Mucosa of descending colon (tissue), 3 donors: Measurements from ENCODE around the gene TMCO6. TPM values are rescaled to one million over a fixed set of nuclear protein-coding genes. Genes with fewer than 3 reads are reported as not detected.
A peak's percentile ranks its signal among the peaks of the same experiment; 100 is the strongest.

Source experiments
- ATAC-seq: fragments of 200-7000 bp; cut with Tn5 transposase; one replicate; pipeline ENCODE4 v1.9.1; 2020; ENCODE audit warnings: mild to moderate bottlenecking, moderate library complexity
- DNase-seq, 3 donors: peaks; one replicate each; pipeline ENCODE4 v3.0.0-alpha.2; 2020
- H3K36me3 ChIP-seq: fragments of 200-600 bp; one replicate; pipeline ENCODE4 v1.8.0; 2021; ENCODE audit warnings: low read depth, mild to moderate bottlenecking
- H3K4me1 ChIP-seq: fragments of 200-600 bp; one replicate; pipeline ENCODE4 v1.8.0; 2021; ENCODE audit warnings: low read depth, mild to moderate bottlenecking
- H3K4me3 ChIP-seq: fragments of 200-600 bp; one replicate; pipeline ENCODE4 v1.8.0; 2021; ENCODE audit warnings: mild to moderate bottlenecking
- H3K9me3 ChIP-seq: fragments of 200-600 bp; one replicate; pipeline ENCODE4 v1.8.0; 2021; ENCODE audit warnings: mild to moderate bottlenecking
- intact Hi-C, 2 donors: fragments of 100-400 bp; cut with DNase I in 1 of 2; cut with micrococcal nuclease in 1 of 2; formaldehyde crosslinking; loops; one replicate each; pipeline versions ENCODE4 v1.11.0 to v1.11.1; 2022; cut with DNase I, micrococcal nuclease
- microRNA-seq: library from miRNA; unstranded; fragments of <30 nt; microRNA quantifications from one replicate; pipeline ENCODE4, GENCODE V29; 2019
- total RNA-seq, 3 donors: library from RNA; stranded (reverse); fragmentation: NEBNext Ultra II Directional in 2 of 3; extraction: Animal tissue kit (Norgen Biotek cat#: 25700) in 2 of 3; gene quantifications; one replicate each; pipeline versions ENCODE4 v1.2.1 to v1.2.4, GENCODE V29; 2021 to 2023
- TF ChIP-seq, protein P1 (sequence below): fragments of 200-600 bp; IDR thresholded peaks from one replicate; pipeline ENCODE4 v1.8.0; 2022; ENCODE audit warnings: antibody characterized with exemption, mild to moderate bottlenecking
- donor health status: DM: no; HTN: no; CAD: no; lungs with moderate emphysema.
- donor health status: DM: no; HTN: no; CAD: no.
- donor health status: DM: no; HTN: yes; CAD: no.

Gene TMCO6
- total RNA-seq, 3 donors from 2014 or later = 13.6 to 21.7 (median 16.8) TPM

DNA sequence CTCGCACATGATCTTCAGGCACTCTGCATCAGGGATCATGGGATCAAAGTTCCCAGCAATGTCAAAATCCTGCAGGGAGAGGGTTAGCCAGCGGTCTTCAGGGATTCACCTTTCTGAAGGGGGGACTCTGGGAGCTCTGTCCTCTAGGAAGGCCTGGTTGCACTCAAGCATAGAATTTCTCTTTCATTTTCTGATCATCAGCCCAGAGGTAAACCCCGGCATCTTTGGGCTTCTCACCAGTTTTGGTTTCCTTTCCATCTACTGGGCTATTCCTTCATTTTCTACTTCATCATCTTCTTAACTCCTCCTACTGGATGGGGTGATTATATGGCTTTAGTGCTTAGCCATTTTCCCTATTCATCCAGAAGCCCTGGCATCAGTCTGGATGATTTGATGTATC lies 38.7 kb downstream of the TMCO6 start:
- Histone ChIP-seq H3K4me1 (peaks cover 8% of the 10 kb centered on the region), H3K9me3 (no peaks in the 10 kb centered on the region), H3K36me3 (no peaks in the 10 kb centered on the region), H3K4me3 (no peak overlapping the region)
- intact Hi-C loops = no loop called here
- ATAC-seq = no peak
- TF ChIP-seq, protein P1, sequence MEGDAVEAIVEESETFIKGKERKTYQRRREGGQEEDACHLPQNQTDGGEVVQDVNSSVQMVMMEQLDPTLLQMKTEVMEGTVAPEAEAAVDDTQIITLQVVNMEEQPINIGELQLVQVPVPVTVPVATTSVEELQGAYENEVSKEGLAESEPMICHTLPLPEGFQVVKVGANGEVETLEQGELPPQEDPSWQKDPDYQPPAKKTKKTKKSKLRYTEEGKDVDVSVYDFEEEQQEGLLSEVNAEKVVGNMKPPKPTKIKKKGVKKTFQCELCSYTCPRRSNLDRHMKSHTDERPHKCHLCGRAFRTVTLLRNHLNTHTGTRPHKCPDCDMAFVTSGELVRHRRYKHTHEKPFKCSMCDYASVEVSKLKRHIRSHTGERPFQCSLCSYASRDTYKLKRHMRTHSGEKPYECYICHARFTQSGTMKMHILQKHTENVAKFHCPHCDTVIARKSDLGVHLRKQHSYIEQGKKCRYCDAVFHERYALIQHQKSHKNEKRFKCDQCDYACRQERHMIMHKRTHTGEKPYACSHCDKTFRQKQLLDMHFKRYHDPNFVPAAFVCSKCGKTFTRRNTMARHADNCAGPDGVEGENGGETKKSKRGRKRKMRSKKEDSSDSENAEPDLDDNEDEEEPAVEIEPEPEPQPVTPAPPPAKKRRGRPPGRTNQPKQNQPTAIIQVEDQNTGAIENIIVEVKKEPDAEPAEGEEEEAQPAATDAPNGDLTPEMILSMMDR = no peak
- no peak for DNase-seq

DNA sequence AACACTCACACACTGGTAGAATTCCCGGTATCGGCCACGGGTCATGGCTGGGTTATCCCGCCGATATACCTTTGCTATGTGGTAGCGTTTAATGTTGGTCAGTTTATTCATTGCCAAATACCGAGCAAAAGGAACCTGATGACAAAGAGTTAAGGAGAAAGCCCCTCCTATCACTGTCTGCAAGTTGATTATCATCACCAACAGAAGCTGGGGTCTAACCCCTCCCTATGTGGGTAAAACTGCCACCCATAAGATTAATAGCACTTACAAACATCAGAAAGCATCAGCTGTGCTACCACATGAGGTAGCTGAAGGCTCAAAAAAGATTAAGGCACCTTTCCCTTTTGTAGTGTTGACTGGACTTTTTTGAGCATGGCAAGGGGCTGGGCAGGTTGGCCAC lies 39.7 kb downstream of the TMCO6 start:
- intact Hi-C loops = no loop called here
- H3K36me3 ChIP-seq = no peaks in the 10 kb centered on the region
- DNase-seq (no peak), ATAC-seq (no peak)
- TF ChIP-seq, protein P1 = no peak
- H3K4me3 ChIP-seq = no peak overlapping the region
- H3K4me1 ChIP-seq = peaks cover 8% of the 10 kb centered on the region
- H3K9me3 ChIP-seq = no peaks in the 10 kb centered on the region

DNA sequence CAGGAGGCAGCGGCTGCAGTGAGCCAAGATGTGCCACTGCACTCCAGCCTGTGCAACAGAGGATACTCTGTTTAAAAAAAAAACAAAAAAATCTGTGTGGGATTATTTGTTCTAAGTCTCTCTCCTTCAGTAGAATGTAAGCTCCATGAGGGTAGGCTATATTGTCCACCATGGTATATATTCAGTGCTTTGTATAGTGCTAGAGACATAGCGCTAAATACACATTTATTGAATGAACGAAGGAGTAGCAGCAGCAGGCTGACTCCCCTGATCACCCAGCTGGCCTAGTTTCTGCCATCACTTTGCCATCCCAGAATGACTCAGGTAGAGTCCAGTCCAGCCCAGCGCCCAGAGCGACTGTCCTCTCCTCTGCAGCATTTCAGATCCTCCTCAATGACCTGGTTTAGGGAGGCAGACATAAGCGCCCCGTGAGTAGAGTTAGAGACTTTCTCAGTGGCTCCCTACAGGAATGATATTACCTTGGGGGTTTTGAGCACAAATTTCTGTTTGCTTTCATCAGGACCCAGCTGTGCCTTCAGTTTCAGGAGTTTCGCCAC lies 51.2 kb downstream of the TMCO6 start:
- Histone ChIP-seq H3K4me1 (peaks cover 23% of the 10 kb centered on the region), H3K36me3 (no peaks in the 10 kb centered on the region), H3K9me3 (no peaks in the 10 kb centered on the region), H3K4me3 (peak overlapping the region; percentile 50)
- DNase-seq (no peak), ATAC-seq (peak; percentile 28)
- TF ChIP-seq, protein P1 = no peak
- intact Hi-C loops = no loop called here

DNA sequence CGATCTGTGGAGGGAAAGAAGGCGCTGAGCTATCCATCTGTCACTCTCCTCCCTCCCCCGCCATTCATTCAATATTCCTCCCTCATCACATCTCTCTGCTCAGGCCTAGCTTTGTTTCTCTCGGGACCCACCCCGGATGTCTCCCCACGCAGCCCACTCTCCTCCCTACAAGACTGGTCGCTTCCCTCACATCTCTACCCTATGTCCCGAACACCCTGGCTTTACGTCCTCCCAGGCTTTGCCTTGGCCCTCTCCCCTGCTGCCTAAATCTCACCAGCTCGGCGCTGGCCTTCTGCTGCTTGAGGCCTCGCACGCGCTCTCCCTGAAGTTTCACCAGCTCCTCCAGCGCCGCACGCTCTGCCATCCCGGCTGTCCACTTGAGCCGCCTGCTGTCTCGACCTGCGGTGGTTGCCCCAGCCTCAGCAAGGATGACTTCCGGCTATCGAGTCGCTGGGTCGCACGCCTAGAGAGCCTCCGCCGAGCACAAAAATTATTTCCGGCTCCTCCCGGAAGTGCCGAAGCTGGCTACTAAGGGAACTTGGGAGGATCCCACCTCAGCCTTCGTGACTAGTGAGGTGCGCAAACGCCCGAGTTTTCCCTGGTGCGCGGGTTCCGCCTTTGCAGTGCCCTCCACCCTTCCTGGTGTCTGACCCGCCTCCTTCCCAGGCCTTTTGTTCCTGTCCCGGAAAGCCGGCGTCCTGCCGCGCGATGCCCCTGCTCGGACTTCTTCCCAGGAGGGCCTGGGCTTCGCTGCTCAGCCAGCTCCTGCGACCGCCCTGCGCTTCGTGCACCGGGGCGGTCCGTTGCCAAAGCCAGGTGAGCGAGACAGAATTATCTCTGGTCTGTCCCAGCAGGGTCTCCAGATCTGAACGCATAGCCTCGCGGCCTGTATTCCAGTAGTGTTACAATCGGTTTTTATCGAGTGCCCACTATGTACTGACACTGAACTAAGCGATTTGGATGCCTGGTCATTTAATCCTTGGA lies 52.0 kb downstream of the TMCO6 start, which contains the start of the genes HARS1 and HARS2:
Gene HARS1 (minus strand): TSS at position 430 of the 984 bp plus-strand sequence. CDS start 66 bp downstream, at position 364.
Gene HARS2 (plus strand): TSS at position 515 of the 984 bp plus-strand sequence. CDS start 194 bp downstream, at position 709.
- Histone ChIP-seq H3K4me1 (peaks cover 23% of the 10 kb centered on the region), H3K9me3 (no peaks in the 10 kb centered on the region), H3K4me3 (peak within 1 kb of the TSS; percentile 50), H3K36me3 (peaks cover 5% of the 10 kb centered on the region)
- DNase-seq (peak; percentile 93 to 95 (median 93)), ATAC-seq (peak; percentile 98)
- TF ChIP-seq, protein P1 = no peak
- intact Hi-C loops = no loop called here

DNA sequence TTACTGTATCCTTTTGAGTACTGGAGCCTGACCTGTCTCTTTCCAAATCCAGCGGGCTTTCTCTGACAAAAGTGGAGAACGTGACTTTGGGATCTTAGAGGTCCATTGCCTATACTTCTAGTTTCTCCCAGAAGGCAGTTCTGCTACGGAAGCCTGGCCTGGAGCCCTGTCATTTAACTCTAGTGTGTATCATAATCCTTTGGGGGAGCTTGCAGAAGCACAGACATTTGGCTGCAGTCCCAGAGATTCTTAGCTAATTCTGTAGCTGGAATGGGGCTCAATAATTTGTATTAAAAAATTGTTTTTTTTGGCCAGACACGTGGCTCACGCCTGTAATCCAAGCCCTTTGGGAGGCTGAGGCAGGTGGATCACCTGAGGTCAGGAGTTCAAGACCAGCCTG lies 55.0 kb downstream of the TMCO6 start:
- intact Hi-C loops = no loop called here
- peaks cover 23% of the 10 kb centered on the region for H3K4me1 ChIP-seq
- peaks cover 26% of the 10 kb centered on the region for H3K36me3 ChIP-seq
- H3K4me3 ChIP-seq = no peak overlapping the region
- no peaks in the 10 kb centered on the region for H3K9me3 ChIP-seq
- ATAC-seq = no peak
- DNase-seq = no peak
- TF ChIP-seq, protein P1 = no peak

Small RNA genes lying within 50 kb of the gene (microRNA-seq; reads per million reads assigned to microRNA genes)
- gene MIR3655 = 0.70 reads per million

Other genes starting within 250 kb of the TMCO6 start
- gene ANKHD1, start 237.6 kb upstream of the TMCO6 start, total RNA-seq = 100 to 1,000 TPM; 134 to 135 (median 134) TPM
- 10 to 100 TPM; 18.5 to 51.9 (median 23.1) TPM for gene EIF4EBP3, start 91.8 kb upstream of the TMCO6 start, total RNA-seq
- gene SRA1, start 82.0 kb upstream of the TMCO6 start, total RNA-seq = 10 to 100 TPM; 27.9 to 38.0 (median 31.8) TPM
- gene APBB3, start 74.9 kb upstream of the TMCO6 start, total RNA-seq = 10 to 100 TPM; 18.8 to 32.5 (median 21.2) TPM
- gene SLC35A4, start 74.6 kb upstream of the TMCO6 start, total RNA-seq = 10 to 100 TPM; 65.5 to 96.9 (median 93.8) TPM
- 10 to 100 TPM; 35.8 to 92.8 (median 90.9) TPM for gene CD14, start 6.3 kb upstream of the TMCO6 start, total RNA-seq
- 10 to 100 TPM; 63.5 to 93.1 (median 83.0) TPM for gene NDUFA2, start 8.2 kb downstream of the TMCO6 start, total RNA-seq
- 10 to 100 TPM; 79.8 to 98.1 (median 79.9) TPM for gene IK, start 8.4 kb downstream of the TMCO6 start, total RNA-seq
- 10 to 100 TPM; 32.3 to 42.3 (median 42.2) TPM for gene WDR55, start 25.5 kb downstream of the TMCO6 start, total RNA-seq
- 1 to 10 TPM in 2 of 3 donors, under 1 TPM in 1; 0.95 to 1.6 (median 1.1) TPM for gene DND1, start 34.1 kb downstream of the TMCO6 start, total RNA-seq
- 10 to 100 TPM; 44.5 to 58.3 (median 56.4) TPM for gene HARS1, start 51.9 kb downstream of the TMCO6 start, total RNA-seq
- gene HARS2, start 52.0 kb downstream of the TMCO6 start, total RNA-seq = 10 to 100 TPM; 28.9 to 43.3 (median 39.6) TPM
- 10 to 100 TPM; 43.8 to 59.7 (median 45.9) TPM for gene ZMAT2, start 61.0 kb downstream of the TMCO6 start, total RNA-seq
- under 1 TPM in 1 of 3 donors, not detected in 2; 0.32 TPM for gene PCDHA1, start 146.7 kb downstream of the TMCO6 start, total RNA-seq
- gene PCDHA2, start 155.4 kb downstream of the TMCO6 start, total RNA-seq = under 1 TPM in 1 of 3 donors, not detected in 2; 0.32 TPM
- gene PCDHA3, start 161.6 kb downstream of the TMCO6 start, total RNA-seq = 1 to 10 TPM in 1 of 3 donors, under 1 TPM in 1, not detected in 1; 0.06 to 1.3 TPM
- under 1 TPM; 0.24 to 0.93 (median 0.85) TPM for gene PCDHA4, start 167.6 kb downstream of the TMCO6 start, total RNA-seq
- gene PCDHA5, start 182.2 kb downstream of the TMCO6 start, total RNA-seq = under 1 TPM; 0.10 to 0.35 (median 0.26) TPM
- gene PCDHA6, start 188.5 kb downstream of the TMCO6 start, total RNA-seq = under 1 TPM; 0.29 to 0.47 (median 0.35) TPM
- under 1 TPM in 2 of 3 donors, not detected in 1; 0.35 to 0.41 TPM for gene PCDHA7, start 194.8 kb downstream of the TMCO6 start, total RNA-seq
- gene PCDHA8, start 201.7 kb downstream of the TMCO6 start, total RNA-seq = under 1 TPM in 2 of 3 donors, not detected in 1; 0.14 to 0.19 TPM
- under 1 TPM in 2 of 3 donors, not detected in 1; 0.16 to 0.17 TPM for gene PCDHA9, start 208.9 kb downstream of the TMCO6 start, total RNA-seq
- under 1 TPM; 0.27 to 0.47 (median 0.29) TPM for gene PCDHA10, start 216.4 kb downstream of the TMCO6 start, total RNA-seq
- gene PCDHA11, start 229.5 kb downstream of the TMCO6 start, total RNA-seq = under 1 TPM in 2 of 3 donors, not detected in 1; 0.19 to 0.58 TPM
- gene PCDHA12, start 235.9 kb downstream of the TMCO6 start, total RNA-seq = under 1 TPM in 2 of 3 donors, not detected in 1; 0.14 to 0.41 TPM
- gene PCDHA13, start 242.7 kb downstream of the TMCO6 start, total RNA-seq = under 1 TPM in 2 of 3 donors, not detected in 1; 0.23 to 0.32 TPM